Measurements from ENCODE around the gene TXNRD2. TPM values are rescaled to one million over a fixed set of nuclear protein-coding genes. Genes with fewer than 3 reads are reported as not detected.

The TXNRD2 gene
- total and polyA plus RNA-seq, 10 of the 15 experiments (the other 5 are each of a cell fraction or from before 2014, with no cell fraction given) = 1.6 to 26.0 (median 13.9) TPM

GRCh38 chr22:19886605-19887255 lies 54.9 kb downstream of the TXNRD2 start:
- no peak for FAIRE-seq
- CTCF ChIA-PET = interaction anchor here (1.1 to 1.2 kb wide), 2 partner anchors 22 to 24 kb away, joined by 4 read pairs; no protein-coding TSS in a partner anchor
- H3K36me3 ChIP-seq (ENCODE audit: control insufficient read depth in 2 of 2, insufficient read depth in 2 of 2, low read length in 1 of 2) = no peaks in the 10 kb centered on the region
- in situ Hi-C loops (cut with MboI) = no loop called here
- H3K9me3 ChIP-seq (replicated peaks; ENCODE audit: control insufficient read depth, insufficient read depth, low read length) = no peaks in the 10 kb centered on the region
- no peak for DNase-seq (ENCODE audit: low read depth, low spot score)
- SMC1A ChIA-PET (ENCODE audit: uncharacterized antibody, unreplicated experiment) = interaction anchor here (0.6 kb wide), 1 partner anchor 293 kb away, joined by 3 read pairs; no protein-coding TSS in a partner anchor
- RAD21 ChIA-PET (ENCODE audit: unreplicated experiment) = interaction anchor here (1.4 kb wide), 1 partner anchor 24 kb away, joined by 3 read pairs; no protein-coding TSS in a partner anchor
- no TSS peak for BruUV-seq (replicated peaks)
- H3K27me3 ChIP-seq (replicated peaks in 1 of 2; ENCODE audit: control insufficient read depth in 2 of 2, insufficient read depth in 2 of 2, low read length in 1 of 2) = no peaks in the 10 kb centered on the region
- no peak overlapping the region for H3K4me2 ChIP-seq (ENCODE audit: control insufficient read depth, insufficient read depth)
- no peak overlapping the region for H3K27ac ChIP-seq (ENCODE audit: control insufficient read depth, insufficient read depth)
- H3K4me1 ChIP-seq (ENCODE audit: control insufficient read depth, insufficient read depth, low read length) = peaks cover 11% of the 10 kb centered on the region
- POLR2A ChIA-PET = no interaction called here
- 60% methylated on average over 12 of the region's 12 CpGs for WGBS (ENCODE audit: insufficient coverage, insufficient replicate concordance, low lambda C conversion rate, missing lambda C conversion rate)
- no peaks in the 10 kb centered on the region for H4K20me1 ChIP-seq (ENCODE audit: control insufficient read depth, insufficient read depth)
- intact Hi-C loops (cut with micrococcal nuclease; ENCODE audit: unreplicated experiment) = no loop called here
- H3K79me2 ChIP-seq (ENCODE audit: control insufficient read depth, insufficient read depth, low read length) = no peaks in the 10 kb centered on the region
- H2AFZ ChIP-seq (ENCODE audit: control insufficient read depth, low read depth, low read length) = no peak overlapping the region
- H3K9ac ChIP-seq (ENCODE audit: control insufficient read depth, insufficient read depth, low read length) = no peak overlapping the region
- ATAC-seq = no peak
- H3K4me3 ChIP-seq = no peak overlapping the region
- TF ChIP-seq, protein P1, sequence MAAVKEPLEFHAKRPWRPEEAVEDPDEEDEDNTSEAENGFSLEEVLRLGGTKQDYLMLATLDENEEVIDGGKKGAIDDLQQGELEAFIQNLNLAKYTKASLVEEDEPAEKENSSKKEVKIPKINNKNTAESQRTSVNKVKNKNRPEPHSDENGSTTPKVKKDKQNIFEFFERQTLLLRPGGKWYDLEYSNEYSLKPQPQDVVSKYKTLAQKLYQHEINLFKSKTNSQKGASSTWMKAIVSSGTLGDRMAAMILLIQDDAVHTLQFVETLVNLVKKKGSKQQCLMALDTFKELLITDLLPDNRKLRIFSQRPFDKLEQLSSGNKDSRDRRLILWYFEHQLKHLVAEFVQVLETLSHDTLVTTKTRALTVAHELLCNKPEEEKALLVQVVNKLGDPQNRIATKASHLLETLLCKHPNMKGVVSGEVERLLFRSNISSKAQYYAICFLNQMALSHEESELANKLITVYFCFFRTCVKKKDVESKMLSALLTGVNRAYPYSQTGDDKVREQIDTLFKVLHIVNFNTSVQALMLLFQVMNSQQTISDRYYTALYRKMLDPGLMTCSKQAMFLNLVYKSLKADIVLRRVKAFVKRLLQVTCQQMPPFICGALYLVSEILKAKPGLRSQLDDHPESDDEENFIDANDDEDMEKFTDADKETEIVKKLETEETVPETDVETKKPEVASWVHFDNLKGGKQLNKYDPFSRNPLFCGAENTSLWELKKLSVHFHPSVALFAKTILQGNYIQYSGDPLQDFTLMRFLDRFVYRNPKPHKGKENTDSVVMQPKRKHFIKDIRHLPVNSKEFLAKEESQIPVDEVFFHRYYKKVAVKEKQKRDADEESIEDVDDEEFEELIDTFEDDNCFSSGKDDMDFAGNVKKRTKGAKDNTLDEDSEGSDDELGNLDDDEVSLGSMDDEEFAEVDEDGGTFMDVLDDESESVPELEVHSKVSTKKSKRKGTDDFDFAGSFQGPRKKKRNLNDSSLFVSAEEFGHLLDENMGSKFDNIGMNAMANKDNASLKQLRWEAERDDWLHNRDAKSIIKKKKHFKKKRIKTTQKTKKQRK (IDR thresholded peaks at IDR 0.05; ENCODE audit: low read depth, low read length) = no peak
- TF ChIP-seq ZSCAN29 (IDR thresholded peaks at IDR 0.05) (no peak), RFX5 (IDR thresholded peaks at IDR 0.05; ENCODE audit: low read depth, low read length) (no peak), STAT3 (IDR thresholded peaks at IDR 0.05; ENCODE audit: low read depth, low read length) (no peak), ZNF592 (IDR thresholded peaks at IDR 0.05) (no peak), GABPA (IDR thresholded peaks at IDR 0.05; ENCODE audit: low read depth) (0 out of 2 replicates have a peak, but pooled peaks have one; percentile 38), SRF (IDR thresholded peaks at IDR 0.05; ENCODE audit: low read depth in 2 of 2, low read length in 2 of 2) (peak in 1 of 2 experiments; percentile 49; a peak in 1 of 4 replicates), ZNF384 (IDR thresholded peaks at IDR 0.05; ENCODE audit: borderline replicate concordance, low read depth, low read length) (no peak), PML (IDR thresholded peaks at IDR 0.05; ENCODE audit: low read length) (no peak), SPI1 (IDR thresholded peaks at IDR 0.05; ENCODE audit: borderline replicate concordance, insufficient read depth, low read depth, low read length) (peak; percentile 7; the same call in 1 of the 2 replicates), NBN (IDR thresholded peaks at IDR 0.05) (no peak), ZZZ3 (IDR thresholded peaks at IDR 0.05; ENCODE audit: control insufficient read depth, insufficient read length, low read depth) (no peak), RB1 (IDR thresholded peaks at IDR 0.05; ENCODE audit: borderline replicate concordance) (no peak)
- TF ChIP-seq, protein P2, sequence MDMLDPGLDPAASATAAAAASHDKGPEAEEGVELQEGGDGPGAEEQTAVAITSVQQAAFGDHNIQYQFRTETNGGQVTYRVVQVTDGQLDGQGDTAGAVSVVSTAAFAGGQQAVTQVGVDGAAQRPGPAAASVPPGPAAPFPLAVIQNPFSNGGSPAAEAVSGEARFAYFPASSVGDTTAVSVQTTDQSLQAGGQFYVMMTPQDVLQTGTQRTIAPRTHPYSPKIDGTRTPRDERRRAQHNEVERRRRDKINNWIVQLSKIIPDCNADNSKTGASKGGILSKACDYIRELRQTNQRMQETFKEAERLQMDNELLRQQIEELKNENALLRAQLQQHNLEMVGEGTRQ (IDR thresholded peaks at IDR 0.05; ENCODE audit: borderline replicate concordance, low read depth, low read length) = no peak
